ENCODE data around the gene TRIAP1.

TRIAP1 gene

DNA sequence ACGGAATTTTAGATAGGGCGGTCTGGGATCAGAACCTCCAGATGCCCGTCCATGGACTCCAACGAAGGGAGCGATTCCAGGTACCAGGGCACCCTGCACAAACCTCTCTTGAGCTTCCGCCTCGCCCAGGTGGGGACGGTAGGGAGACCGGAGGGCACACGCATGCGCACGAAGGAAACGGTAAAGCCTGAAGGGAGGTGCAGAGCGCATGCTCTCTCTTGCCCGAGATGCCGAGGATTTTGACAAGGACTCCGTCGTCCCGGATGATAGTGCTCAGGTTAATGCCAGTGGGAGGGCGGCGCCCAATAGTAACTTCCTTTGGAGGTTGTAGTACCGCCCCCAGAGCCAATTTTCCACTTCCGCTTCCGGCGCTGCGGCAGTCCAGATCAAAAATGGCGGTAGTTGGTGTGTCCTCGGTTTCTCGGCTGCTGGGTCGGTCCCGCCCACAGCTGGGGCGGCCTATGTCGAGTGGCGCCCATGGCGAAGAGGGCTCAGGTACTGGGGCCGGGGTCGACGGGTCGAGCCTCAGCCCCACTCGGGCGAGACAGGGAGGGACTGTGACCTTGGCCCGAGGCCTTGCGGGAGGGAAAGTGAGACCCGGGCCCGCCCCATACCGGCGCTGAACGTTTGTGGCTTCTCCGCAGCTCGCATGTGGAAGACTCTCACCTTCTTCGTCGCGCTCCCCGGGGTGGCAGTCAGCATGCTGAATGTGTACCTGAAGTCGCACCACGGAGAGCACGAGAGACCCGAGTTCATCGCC is 8.3 kb downstream of the TRIAP1 start, which contains the start of gene COX6A1:
Gene COX6A1, plus strand, starts transcription at position 379 of the 760 bp plus-strand sequence. Its CDS starts 14 bp downstream, at position 393.
- DNase-seq (ENCODE audit: insufficient read length, low spot score): peak; percentile 89
- FAIRE-seq: peak; percentile 98

DNA sequence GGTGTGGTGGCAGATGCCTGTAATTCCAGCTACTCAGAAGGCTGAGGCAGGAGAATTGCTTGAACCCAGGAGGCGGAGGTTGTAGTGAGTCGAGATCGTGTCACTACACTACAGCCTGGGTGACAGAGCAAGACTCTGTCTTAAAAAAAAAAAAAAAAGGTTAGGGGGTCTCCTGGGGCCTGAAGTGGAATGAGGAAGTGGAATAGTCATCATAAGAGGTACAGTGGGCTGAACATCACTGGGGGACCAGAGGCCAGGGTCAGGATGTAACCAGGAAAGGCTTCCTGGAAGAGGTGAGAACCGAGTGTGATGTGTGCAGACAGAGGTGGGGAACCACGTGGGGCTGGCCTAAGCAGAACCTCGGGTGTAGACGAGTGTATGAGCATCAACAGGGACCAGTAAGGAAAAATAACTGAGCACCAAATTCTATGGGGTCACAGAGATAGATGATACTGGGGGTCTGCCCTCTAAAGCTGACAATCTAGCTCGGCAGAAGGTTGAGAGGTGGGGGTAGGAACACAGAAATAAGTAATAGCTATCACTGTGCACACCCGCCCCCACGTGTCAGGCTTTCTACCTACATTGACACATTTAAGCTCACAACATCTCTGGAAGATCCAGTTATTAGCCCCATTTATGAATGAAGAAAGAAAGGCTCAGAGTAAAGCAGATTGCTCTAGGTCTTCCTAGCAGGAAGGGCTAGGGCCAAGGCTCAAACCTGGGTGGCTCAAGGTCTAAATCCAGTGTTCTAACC is 13.2 kb downstream of the TRIAP1 start:
- no peak for DNase-seq (ENCODE audit: insufficient read length, low spot score)
- FAIRE-seq: no peak

DNA sequence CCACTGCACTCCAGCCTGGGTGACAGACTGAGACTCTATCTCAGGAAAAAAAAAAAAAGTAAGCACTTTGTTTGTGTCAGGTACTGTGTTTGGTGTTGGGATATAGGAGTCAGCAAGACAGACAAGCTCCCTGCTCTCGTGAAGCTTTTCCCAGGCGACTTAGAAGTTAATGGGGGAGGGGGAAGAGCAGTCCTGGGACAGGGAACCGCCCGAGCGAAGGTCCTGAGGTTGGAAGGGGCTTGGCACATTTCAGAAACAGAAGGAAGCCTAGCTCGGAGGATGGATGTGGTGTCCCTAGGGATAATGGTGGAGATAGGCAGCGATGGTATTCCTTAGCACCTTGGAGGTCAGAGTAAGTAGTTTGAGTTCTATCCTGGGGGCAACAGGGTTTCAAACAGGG is 16.8 kb downstream of the TRIAP1 start:
- no peak for FAIRE-seq
- no peak for DNase-seq (ENCODE audit: insufficient read length, low spot score)

DNA sequence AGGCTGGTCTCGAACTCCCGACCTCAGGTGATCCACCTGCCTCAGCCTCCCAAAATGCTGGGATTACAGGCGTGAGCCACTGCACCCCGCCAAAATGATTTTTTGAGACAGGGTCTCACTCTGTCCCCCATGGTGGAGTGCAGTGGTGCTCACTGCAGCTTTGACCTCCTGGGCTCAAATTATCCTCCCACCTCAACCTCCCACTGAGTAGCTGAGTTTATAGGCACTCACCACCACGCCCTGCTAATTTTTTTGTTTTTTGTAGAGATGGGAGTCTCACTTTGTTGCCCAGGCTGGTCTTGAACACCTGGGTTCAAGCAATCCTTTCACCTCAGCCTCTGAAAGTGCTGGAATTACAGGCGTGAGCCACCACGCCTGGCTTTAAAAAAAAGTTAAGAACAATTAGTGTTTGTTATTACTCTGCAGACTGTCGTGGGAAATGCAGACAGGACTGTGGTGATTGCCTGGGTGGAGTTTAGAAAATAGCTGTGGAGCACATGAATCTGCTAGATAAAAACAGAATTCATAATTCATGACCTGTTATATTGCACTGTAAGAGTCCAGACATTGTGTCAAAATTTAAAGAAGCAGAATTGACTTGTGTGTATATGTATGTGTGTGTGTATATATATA is 17.5 kb downstream of the TRIAP1 start:
- FAIRE-seq: no peak

DNA sequence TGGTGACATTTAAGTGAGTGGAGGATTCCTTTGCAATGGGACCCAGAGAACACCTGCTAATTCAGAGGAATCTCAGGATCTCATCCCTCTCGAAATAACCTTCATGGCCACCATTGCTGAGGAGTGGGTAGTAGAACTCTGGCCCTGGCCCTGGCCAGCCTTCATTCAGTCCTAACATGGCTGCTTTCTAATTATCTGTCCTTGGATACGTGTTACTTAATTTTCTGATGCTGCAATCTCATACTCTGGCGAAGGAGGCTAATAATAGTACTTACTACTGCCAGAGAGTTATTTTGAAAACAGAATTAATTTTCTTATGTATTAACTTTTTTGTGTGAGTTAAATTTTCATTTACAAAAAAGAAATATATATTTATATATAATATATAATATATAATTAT is 20.4 kb downstream of the TRIAP1 start:
- FAIRE-seq: no peak
- DNase-seq (ENCODE audit: insufficient read length, low spot score): no peak

More for the DNA sequence above, 17.5 kb downstream of the TRIAP1 start:
- no peak for DNase-seq (ENCODE audit: insufficient read length, low spot score)

DNA sequence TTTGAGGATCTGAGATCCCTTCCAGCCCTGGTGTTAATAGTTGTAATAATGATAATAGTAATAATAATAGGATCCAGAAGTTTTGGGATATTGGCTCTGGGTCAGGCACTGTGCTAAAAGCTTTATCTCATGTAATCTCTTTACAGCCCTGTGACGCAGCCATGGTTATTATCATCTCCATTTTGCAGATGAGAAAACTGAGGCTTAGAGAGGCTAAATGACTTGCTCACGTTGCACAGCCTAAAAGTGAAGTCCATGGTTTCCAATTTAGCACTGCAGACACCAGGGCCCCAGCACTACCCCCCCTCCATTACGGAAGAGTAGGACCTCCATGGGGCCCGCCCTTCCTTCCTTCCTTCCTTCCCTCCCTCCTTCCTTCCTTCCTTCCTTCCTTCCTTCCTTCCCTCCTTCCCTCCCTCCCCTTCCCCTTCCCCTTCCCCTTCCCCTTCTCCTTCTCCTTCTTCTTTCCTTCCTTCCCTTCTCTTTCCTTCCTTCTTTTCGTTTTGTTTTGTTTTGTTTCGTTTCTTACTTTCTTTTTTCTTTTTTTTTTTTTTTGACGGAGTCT is 23.2 kb downstream of the TRIAP1 start:
- FAIRE-seq: no peak
- DNase-seq (ENCODE audit: insufficient read length, low spot score): no peak

DNA sequence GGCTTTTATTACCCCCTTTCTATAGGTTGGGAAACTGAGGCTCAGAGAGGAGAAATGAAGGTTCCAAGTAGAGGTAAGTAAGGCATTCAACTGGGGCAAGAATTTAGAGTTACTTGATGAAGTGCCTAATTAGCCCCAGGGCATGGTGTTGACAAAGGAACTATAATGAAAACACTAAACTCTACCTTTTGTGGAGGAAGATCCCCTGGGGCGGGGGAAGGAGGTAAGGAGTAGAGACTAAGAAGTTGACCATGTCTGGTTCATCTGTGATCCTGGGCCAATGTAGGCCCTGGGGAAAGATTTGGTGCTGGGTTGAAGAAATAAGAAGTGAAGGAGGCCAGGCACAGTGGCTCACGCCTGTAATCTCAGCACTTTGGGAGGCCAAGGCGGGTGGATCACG is 24.5 kb downstream of the TRIAP1 start:
- DNase-seq (ENCODE audit: insufficient read length, low spot score): no peak
- no peak for FAIRE-seq

DNA sequence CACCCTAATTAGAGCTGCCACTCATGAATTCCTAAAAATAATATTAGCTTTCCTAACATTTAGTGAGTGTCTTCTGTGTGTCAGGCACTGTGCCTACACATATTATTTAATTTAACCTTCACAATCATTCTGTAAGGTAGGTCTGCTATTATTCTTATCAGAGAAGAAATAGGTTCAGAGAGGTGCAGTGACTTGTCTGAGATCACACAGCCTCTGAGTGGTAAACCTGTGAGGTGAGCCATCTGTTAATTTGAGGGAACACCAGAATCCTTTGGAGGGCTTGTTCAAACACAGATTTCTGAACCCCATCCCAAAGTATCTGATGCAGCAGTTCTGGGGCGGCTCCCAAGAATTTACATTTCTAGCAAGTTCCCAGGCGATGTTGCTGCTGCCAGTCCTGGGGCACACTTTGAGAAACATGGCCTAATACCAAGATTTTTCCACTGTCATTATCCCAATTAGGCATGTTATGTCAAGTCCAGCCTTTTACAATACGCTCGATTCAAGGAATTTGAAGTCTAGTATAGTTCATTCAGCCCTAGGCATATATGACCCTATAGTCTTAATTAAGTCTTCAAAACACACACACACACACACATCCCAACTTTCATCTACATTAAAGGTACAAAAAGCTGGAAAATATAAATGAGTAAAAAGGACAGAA is 28.1 kb downstream of the TRIAP1 start:
- DNase-seq (ENCODE audit: insufficient read length, low spot score) (no peak), FAIRE-seq (no peak)

DNA sequence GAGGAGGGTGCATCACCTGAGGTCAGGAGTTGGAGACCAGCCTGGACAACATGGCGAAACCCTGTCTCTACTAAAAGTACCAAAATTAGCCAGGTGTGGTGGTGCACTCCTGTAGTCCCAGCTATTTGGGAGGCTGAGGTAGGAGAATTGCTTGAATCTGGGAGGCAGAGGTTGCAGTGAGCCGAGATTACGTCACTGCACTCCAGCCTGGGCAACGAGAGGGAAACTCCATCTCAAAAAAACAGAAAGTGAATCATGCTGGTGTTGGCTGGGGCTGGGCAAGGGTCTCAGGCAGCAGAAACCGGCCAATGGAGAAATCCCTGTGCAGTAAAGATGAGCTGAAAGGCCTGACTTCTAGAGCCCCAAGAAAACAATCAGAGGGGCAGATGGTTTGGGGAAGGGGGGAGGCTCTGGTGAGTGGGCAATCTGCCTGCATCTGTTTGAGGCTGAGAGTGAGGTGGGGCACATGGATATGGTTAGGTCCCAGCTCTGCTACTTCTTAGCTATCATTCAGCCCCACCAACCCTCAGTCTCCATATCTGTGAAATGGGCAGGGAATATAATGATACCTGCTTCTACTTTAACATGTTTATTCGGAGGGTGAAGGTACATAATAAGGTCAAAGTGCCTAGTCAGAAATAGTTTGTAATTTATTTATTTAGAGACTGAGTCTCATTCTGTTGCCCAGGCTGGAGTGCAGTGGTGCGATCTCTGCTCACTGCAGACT is 29.5 kb downstream of the TRIAP1 start:
- no peak for DNase-seq (ENCODE audit: insufficient read length, low spot score)
- no peak for FAIRE-seq

DNA sequence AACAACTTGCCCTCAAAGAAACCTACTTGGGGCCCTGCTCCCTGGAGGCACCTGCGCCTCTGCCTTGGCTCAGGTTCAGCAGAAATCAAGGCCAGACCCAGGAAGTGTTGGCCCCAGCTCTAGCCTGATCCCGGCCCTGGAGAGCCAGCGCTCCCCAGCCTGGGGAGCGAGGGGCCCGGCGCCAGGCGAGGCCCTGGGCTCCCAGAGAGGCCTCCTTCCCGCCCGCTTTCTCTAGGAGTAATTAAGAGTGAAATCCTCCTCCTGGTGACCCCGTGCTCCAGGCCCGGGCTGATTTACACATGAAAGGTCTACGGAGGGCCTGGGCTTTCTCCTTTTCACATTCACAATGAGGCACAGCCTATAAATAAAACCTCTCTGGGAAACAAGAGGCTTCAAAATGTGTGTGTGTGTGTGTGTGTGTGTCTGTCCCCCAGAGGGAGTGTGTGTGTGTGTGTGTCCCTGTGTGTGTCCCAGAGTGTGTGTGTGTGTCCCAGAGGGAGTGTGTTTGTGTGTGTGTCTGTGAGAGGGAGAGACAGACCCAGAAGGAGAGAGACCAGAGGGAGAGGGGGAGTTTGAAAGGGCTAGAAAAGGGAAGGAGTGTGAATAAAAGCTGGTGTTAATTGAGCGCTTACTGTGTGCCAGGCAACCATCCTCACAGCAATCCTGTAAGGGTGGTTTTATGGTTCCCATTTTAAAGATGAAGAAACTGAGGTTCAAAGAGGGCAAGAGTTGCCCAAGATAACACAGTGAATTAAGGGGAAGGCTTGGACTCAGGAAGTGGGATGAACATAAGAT is 32.1 kb downstream of the TRIAP1 start:
- no peak for FAIRE-seq
- no peak for DNase-seq (ENCODE audit: insufficient read length, low spot score)

DNA sequence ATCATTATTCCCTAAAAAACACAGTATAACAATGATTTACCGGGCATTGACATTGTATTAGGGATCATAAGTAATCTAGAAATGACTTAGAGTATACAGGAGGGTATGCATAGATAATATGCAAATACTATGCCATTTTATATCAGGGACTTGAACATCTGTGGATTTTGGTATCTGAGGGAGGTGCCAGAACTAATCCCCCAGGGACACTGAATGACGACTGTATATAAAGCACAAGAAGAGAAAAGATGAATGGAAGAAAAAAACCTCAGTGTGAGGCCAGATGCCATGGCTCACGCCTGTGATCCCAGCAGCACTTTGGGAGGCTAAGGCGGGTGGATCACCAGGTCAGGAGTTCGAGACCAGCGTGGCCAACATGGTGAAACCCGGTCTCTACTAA is 33.8 kb downstream of the TRIAP1 start:
- DNase-seq (ENCODE audit: insufficient read length, low spot score): no peak
- no peak for FAIRE-seq

DNA sequence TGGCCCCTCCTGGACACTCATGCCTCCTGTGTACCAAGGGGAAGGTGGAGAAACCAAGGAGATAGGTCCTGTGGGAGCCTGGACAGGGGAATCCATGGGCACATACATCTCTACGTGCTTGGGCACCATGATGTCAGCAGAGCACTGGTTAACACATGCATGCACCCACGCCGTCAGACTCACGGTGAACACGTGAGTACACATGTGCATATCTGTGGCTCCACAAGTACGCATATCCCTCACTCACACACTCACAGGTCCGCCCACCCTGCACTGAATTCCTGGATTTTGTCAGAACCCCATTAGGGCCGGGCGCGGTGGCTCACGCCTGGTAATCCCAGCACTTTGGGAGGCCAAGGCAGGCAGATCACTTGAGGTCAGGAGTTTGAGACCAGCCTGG is 37.4 kb downstream of the TRIAP1 start:
- FAIRE-seq (no peak), DNase-seq (ENCODE audit: insufficient read length, low spot score) (no peak)

DNA sequence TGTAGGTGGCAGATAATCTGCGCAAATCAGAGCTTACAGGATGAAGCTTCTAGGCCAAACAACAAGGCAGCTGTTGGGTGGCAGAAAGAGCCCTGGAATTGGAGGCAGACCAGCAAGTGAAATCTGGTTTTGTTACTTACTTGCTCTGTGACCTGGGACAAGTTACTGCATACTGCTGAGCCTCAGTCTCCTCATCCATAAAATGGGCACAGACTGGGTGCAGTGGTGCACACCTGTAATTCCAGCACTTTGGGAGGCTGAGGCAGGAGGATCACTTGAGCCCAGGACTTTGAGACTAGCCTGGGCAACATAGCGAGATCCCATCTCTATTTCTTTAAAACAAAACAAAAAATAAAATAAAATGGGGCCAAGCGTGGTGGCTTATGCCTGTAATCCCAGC is 39.6 kb downstream of the TRIAP1 start:
- FAIRE-seq: no peak
- DNase-seq (ENCODE audit: insufficient read length, low spot score): no peak

DNA sequence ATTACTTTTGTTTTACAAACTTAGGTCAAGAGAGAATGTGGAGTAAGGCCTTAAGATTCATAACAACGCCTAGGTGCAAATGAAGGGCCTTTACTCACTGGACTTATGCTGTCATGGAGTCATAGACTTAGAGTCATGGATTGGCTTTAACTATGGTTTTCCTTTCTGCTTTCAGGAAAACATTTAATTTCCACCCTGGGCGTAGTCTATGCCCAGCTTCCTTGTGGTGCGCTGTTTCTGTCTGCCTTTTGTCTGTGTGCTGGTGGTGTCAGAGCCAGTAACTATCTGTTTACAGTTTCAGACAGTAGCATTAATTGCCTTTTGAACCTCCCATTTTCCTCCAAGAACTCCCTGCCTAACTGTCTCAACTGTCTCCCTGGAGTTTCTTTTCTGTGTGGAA is 40.1 kb downstream of the TRIAP1 start:
- FAIRE-seq: no peak
- DNase-seq (ENCODE audit: insufficient read length, low spot score): no peak

DNA sequence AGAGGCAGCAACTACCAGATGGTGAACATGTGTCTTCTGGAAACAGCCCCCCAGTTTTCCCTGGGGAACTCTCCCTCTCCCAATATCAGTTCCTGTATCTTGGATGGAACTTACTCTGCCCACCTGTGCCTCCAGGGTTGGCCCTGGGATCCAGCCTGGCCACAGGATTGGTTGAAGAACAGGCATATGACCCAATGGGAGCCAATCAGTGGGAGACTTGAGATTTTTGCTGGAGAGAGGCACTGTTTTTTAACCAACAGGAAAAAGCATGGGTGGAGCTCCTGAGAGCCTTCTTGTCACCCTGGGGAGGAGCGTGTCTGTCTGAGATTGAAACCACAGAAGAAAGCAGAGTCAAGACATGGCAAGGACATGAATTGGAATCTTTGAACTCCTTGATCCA is 41.9 kb downstream of the TRIAP1 start:
- FAIRE-seq (no peak), DNase-seq (ENCODE audit: insufficient read length, low spot score) (no peak)

DNA sequence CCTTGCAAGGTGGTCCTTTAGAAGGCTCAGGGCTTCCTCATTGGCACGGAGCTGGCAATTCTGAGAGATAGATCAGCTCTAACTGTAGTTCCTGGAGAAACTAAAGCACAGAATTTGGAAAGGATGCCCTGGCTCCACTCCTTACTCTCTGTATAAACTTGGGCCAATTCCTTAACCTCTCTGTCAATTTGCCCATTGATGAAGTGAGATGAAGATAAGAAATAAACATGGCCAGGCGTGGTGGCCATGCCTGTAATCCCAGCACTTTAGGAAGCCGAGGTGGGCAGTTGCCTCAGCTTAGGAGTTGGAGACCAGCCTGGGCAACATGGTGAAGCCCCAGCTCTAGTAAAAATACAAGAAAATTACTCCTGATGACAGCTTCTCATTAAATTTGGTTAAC is 42.3 kb downstream of the TRIAP1 start:
- DNase-seq (ENCODE audit: insufficient read length, low spot score) (no peak), FAIRE-seq (no peak)

DNA sequence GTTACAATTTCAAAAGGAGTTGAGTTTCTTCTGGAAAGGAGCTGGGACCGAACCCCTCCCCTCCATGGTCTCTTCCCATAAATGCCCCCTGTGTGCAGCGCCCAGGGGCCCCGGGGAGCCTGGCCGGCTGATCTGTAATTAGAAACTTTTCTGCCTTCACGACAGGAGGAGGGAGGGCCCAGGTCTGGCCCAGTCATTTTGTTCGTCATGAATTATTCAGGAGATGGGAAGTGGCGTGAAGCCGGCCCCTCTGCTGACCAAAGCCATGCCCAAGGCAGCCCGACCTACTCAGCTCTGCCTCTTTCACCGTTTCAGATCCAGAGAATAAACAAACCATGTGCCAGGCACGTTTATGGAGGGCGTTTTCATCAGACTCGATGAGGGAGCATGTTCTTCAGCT is 44.0 kb downstream of the TRIAP1 start:
- FAIRE-seq: no peak
- DNase-seq (ENCODE audit: insufficient read length, low spot score): no peak

DNA sequence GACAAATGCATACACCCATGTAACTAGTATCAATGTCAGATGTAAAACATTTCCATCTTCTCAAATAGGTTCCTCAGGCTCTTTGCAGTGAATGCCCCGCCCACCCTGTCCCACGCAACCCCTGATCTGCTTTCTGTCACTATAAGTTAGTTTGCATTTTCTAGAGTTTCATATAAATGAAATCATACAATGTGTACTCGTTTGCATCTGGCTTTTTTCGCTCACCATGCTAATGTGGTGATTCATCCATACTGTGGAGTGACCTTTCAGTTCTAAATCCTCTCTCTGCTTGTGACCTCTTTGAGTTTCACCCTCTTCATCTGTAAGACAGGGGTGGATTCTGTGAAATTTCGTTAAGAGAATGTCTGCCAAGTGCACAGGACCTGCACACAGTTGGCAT is 46.7 kb downstream of the TRIAP1 start:
- no peak for DNase-seq (ENCODE audit: insufficient read length, low spot score)
- no peak for FAIRE-seq

DNA sequence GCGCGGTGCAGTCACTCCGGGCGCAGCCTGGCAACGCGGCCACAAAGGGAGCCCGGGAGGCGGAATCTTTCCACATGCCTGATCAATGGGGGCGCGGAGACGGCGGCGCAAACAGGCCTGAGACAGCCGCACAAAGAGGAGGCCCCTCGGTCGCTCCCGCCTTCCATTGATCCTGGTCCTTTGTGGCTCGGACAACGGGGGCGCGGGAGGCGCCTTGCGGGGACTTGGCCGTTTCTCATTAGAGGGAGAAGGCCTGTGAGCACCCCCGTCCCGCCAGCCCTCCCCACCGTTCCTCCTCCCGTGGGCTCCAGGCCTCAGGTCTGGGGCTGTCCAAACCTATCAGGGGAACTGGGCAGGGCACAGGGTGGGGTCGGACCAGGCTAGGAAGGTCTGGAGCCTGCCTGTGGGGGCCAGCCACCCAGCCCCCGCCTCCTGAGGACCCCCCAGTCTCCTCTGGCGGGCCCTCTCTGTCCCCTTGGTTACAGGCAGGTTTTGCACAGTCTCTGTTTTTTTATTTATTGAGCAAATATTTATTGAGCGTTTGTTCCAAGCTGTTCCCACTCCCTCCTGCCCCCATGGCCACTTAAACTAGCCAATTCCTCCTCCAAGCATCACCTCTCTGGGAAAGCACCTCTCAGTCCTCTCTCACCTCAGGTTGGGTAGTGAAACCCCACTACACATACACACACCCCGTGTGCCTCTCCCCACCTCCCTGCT is 48.2 kb downstream of the TRIAP1 start:
- FAIRE-seq (no peak), DNase-seq (ENCODE audit: insufficient read length, low spot score) (no peak)
